OCI-LY7 (cell line): ENCODE results near the gene CDY1. TPM values are rescaled to one million over a fixed set of nuclear protein-coding genes. Genes with fewer than 3 reads are reported as not detected.
"Not testable (repeated sequence)": the region's sequence is repeated elsewhere in the genome, so short reads cannot be mapped to it uniquely, and the experiment has no call there.

Source experiments
- Bru-seq: library from RNA; stranded (reverse); fragments of 400-500 nt; gene quantifications from one replicate; lab custom pipeline; 2021; lab: Mats Ljungman, UMichigan
- BruChase-seq, 2 experiments: library from RNA; stranded (reverse); fragments of 400-500 nt; gene quantifications; one replicate each; lab custom pipeline; 2021; lab: Mats Ljungman, UMichigan
- BruUV-seq: library from RNA; stranded (reverse); fragments of 400-500 nt; replicated peaks from 2 replicates; lab custom pipeline; 2021; lab: Mats Ljungman, UMichigan
- CTCF ChIA-PET: fragments of 300-600 bp; sonication (Branson Sonifier 250); formaldehyde crosslinking; loops from one replicate; lab custom pipeline; 2022; ENCODE audit warnings: antibody characterized with exemption; ENCODE audit not compliant: unreplicated experiment; lab: Charles Lee
- POLR2A ChIA-PET: fragments of 300-600 bp; sonication (Branson Sonifier 250); formaldehyde crosslinking; loops from one replicate; lab custom pipeline; 2022; ENCODE audit warnings: antibody characterized with exemption; lab: Charles Lee
- DNase-seq: peaks from one replicate; pipeline ENCODE4 v3.0.0-alpha.2; 2015; ENCODE audit warnings: low spot score
- H2AFZ ChIP-seq: fragments of 200-600 bp; sonication (generic), shearing (Covaris generic); 2 replicates; pipeline ENCODE4 v1.6.1; 2014; ENCODE audit warnings: mild to moderate bottlenecking, antibody characterized with exemption, low read length, moderate library complexity
- H3K27ac ChIP-seq: fragments of 200-600 bp; sonication (generic); 2 replicates; pipeline ENCODE4 v1.5.1; 2014; ENCODE audit warnings: mixed run types, low read depth, mild to moderate bottlenecking, moderate library complexity, low read length, inconsistent platforms; ENCODE audit not compliant: poor library complexity, severe bottlenecking
- H3K36me3 ChIP-seq: fragments of 200-600 bp; sonication (generic); 2 replicates; pipeline ENCODE4 v1.6.1; 2014; ENCODE audit warnings: mild to moderate bottlenecking, antibody characterized with exemption, low read length, moderate library complexity, mixed read lengths; ENCODE audit not compliant: insufficient read depth
- H3K4me1 ChIP-seq: fragments of 200-600 bp; sonication (generic); 2 replicates; pipeline ENCODE4 v1.5.1; 2014; ENCODE audit warnings: mild to moderate bottlenecking, low read length; ENCODE audit not compliant: insufficient read depth, poor library complexity, severe bottlenecking
- H3K4me2 ChIP-seq: fragments of 200-600 bp; sonication (generic); 2 replicates; pipeline ENCODE4 v1.6.1; 2014; ENCODE audit warnings: mild to moderate bottlenecking, low read length
- H3K4me3 ChIP-seq: fragments of 200-600 bp; sonication (generic); 2 replicates; pipeline ENCODE4 v1.5.1; 2014; ENCODE audit warnings: mild to moderate bottlenecking, low read depth, low read length; ENCODE audit not compliant: poor library complexity, severe bottlenecking
- H3K79me2 ChIP-seq: fragments of 200-600 bp; sonication (generic); 2 replicates; pipeline ENCODE4 v1.6.1; 2016; ENCODE audit warnings: low read depth, mild to moderate bottlenecking, low read length, moderate library complexity, mixed read lengths; ENCODE audit not compliant: insufficient read depth
- H3K9me2 ChIP-seq: fragments of 200-600 bp; sonication (generic); 2 replicates; pipeline ENCODE4 v1.6.1; 2016; ENCODE audit warnings: mild to moderate bottlenecking, low read length, mixed read lengths; ENCODE audit not compliant: insufficient read depth
- H3K9me3 ChIP-seq: fragments of 200-600 bp; sonication (generic); 2 replicates; pipeline ENCODE4 v1.6.1; 2014; ENCODE audit warnings: mild to moderate bottlenecking, mixed run types, low read length, mixed read lengths
- H4K20me1 ChIP-seq: fragments of 200-600 bp; sonication (generic); 2 replicates; pipeline ENCODE4 v1.6.1; 2014; ENCODE audit warnings: mild to moderate bottlenecking, antibody characterized with exemption, low read length, moderate library complexity, mixed read lengths; ENCODE audit not compliant: insufficient read depth
- intact Hi-C: fragments of 100-400 bp; cut with micrococcal nuclease; formaldehyde crosslinking; loops from one replicate; pipeline ENCODE4 v1.10.0; 2022; ENCODE audit not compliant: unreplicated experiment
- long read RNA-seq: library from polyadenylated mRNA; stranded (forward); transcript quantifications from one replicate; pipeline ENCODE4 v2.0.0, GENCODE V29; 2022
- total RNA-seq, 2 experiments: library from RNA; depleted of rRNA in 1 of 2; stranded (reverse); fragments of >200 nt in 1 of 2; shearing (Covaris generic) in 1 of 2; gene quantifications; 2 replicates each; pipeline ENCODE4 v1.2.3, GENCODE V29; 2014 to 2022

Gene CDY1
- total RNA-seq (2014; rRNA removed; shearing (Covaris generic)) (not detected in 2 replicates), total RNA-seq (2022) (not detected in 2 replicates), Bru-seq, nascent RNA (not detected), BruChase-seq, experiment 1, labeled RNA remaining after a 6-hour chase (not detected), BruChase-seq, experiment 2, labeled RNA remaining after a 2-hour chase (not detected)
- long read RNA-seq: 0 reads

GRCh38 chrY:25621817-25622216, at the start of gene CDY1:
Gene CDY1 (plus strand): TSS chrY:25622117. CDS start chrY:25622443, 326 bp downstream.
- H3K9me3 ChIP-seq, DNase-seq, H4K20me1 ChIP-seq, CTCF ChIA-PET, H2AFZ ChIP-seq, H3K4me2 ChIP-seq, H3K9me2 ChIP-seq, H3K36me3 ChIP-seq, H3K4me3 ChIP-seq, H3K27ac ChIP-seq, BruUV-seq, H3K79me2 ChIP-seq, intact Hi-C loops, POLR2A ChIA-PET, H3K4me1 ChIP-seq: not testable (repeated sequence)

GRCh38 chrY:25593336-25593735, 28.6 kb upstream of the CDY1 start:
- H2AFZ ChIP-seq, H3K9me3 ChIP-seq, H3K36me3 ChIP-seq, intact Hi-C loops, H4K20me1 ChIP-seq, H3K79me2 ChIP-seq, H3K27ac ChIP-seq, H3K4me2 ChIP-seq, CTCF ChIA-PET, H3K4me1 ChIP-seq, DNase-seq, POLR2A ChIA-PET, H3K9me2 ChIP-seq, BruUV-seq, H3K4me3 ChIP-seq: not testable (repeated sequence)

- H2AFZ ChIP-seq, H3K27ac ChIP-seq, H3K79me2 ChIP-seq, H3K9me3 ChIP-seq, H3K36me3 ChIP-seq, BruUV-seq, H3K9me2 ChIP-seq, DNase-seq, intact Hi-C loops, H3K4me1 ChIP-seq, H4K20me1 ChIP-seq, H3K4me3 ChIP-seq, POLR2A ChIA-PET, H3K4me2 ChIP-seq, CTCF ChIA-PET: not testable (repeated sequence)
Measured at GRCh38 chrY:25620209-25620608, 1.7 kb upstream of the CDY1 start.

- POLR2A ChIA-PET, H3K27ac ChIP-seq, H4K20me1 ChIP-seq, DNase-seq, H3K36me3 ChIP-seq, H3K9me3 ChIP-seq, intact Hi-C loops, H2AFZ ChIP-seq, H3K79me2 ChIP-seq, H3K4me1 ChIP-seq, H3K4me3 ChIP-seq, CTCF ChIA-PET, H3K4me2 ChIP-seq, BruUV-seq, H3K9me2 ChIP-seq: not testable (repeated sequence)
Measured at GRCh38 chrY:25626524-25626923, 4.6 kb downstream of the CDY1 start.

- BruUV-seq, DNase-seq, CTCF ChIA-PET, H2AFZ ChIP-seq, H3K9me3 ChIP-seq, H4K20me1 ChIP-seq, H3K9me2 ChIP-seq, H3K4me2 ChIP-seq, H3K4me1 ChIP-seq, H3K27ac ChIP-seq, intact Hi-C loops, H3K4me3 ChIP-seq, POLR2A ChIA-PET, H3K79me2 ChIP-seq, H3K36me3 ChIP-seq: not testable (repeated sequence)
Measured at GRCh38 chrY:25630383-25631112, 8.6 kb downstream of the CDY1 start.

GRCh38 chrY:25639852-25640251, 17.9 kb downstream of the CDY1 start:
- H3K36me3 ChIP-seq, H3K4me2 ChIP-seq, DNase-seq, CTCF ChIA-PET, H3K4me3 ChIP-seq, H3K9me3 ChIP-seq, H3K27ac ChIP-seq, H3K79me2 ChIP-seq, BruUV-seq, POLR2A ChIA-PET, H3K4me1 ChIP-seq, H4K20me1 ChIP-seq, H3K9me2 ChIP-seq, H2AFZ ChIP-seq, intact Hi-C loops: not testable (repeated sequence)
